Measurements from ENCODE around the gene NDUFS1. TPM values are rescaled to one million over a fixed set of nuclear protein-coding genes. Genes with fewer than 3 reads are reported as not detected.

Gene NDUFS1
- total and polyA plus RNA-seq, 2 of the 8 experiments (the other 6 are each of a cell fraction or from before 2014, with no cell fraction given): 42.1 to 97.0 TPM

DNA sequence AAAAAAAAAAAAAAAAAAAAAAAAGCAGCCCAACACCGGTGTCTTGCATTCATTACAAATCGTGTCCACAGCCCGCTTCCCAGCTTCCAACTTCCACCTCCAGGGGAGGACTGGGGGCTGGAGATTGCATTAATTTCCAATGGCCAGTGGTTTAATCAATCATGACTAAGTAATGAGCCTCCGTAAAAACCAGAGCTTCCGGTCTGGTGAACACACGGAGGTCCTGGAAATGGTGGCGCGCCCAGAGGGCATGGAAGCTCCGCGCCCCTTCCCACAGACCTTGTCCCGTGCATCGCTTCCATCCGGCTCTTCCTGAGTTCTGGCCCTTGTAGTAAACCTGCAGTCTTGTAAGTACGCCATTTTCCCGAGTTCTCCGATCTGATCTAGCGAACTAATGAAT is 44.1 kb upstream of the NDUFS1 start:
- Histone ChIP-seq H3K9ac (replicated peaks in 1 of 4; ENCODE audit: extremely low read depth in 1 of 4, low read depth in 3 of 4, low read length in 3 of 4) (no peak overlapping the region), H2BK15ac (ENCODE audit: low read length) (no peak overlapping the region), H3K79me1 (ENCODE audit: low read depth, low read length) (no peaks in the 10 kb centered on the region), H3K18ac (ENCODE audit: extremely low read depth, low read length) (no peak overlapping the region), H3K36me3 (ENCODE audit: control insufficient read depth in 2 of 4, insufficient read depth in 4 of 4, low read length in 3 of 4) (no peaks in the 10 kb centered on the region), H3K56ac (replicated peaks; ENCODE audit: insufficient read length, low read depth, low read length) (no peak overlapping the region), H3K4me3 (ENCODE audit: extremely low read depth in 1 of 4, insufficient read depth in 2 of 4, low read depth in 3 of 4, low read length in 4 of 4) (no peak overlapping the region), H4K5ac (ENCODE audit: insufficient read length, low read depth, low read length) (no peak overlapping the region), H2AK5ac (ENCODE audit: low read depth, low read length) (no peak overlapping the region), H2BK20ac (ENCODE audit: low read length) (no peak overlapping the region), H4K8ac (ENCODE audit: extremely low read depth, insufficient read depth, low read length) (no peak overlapping the region), H2BK5ac (ENCODE audit: low read depth, low read length) (no peak overlapping the region), H4K91ac (replicated peaks; ENCODE audit: insufficient read length, low read length) (no peak overlapping the region), H4K20me1 (replicated peaks in 1 of 2; ENCODE audit: control insufficient read depth in 1 of 2, insufficient read depth in 2 of 2, low read length in 2 of 2) (no peaks in the 10 kb centered on the region), H3K23ac (ENCODE audit: insufficient read length) (no peak overlapping the region), H3K4me1 (replicated peaks in 1 of 4; ENCODE audit: control insufficient read depth in 3 of 4, insufficient read depth in 4 of 4, low read length in 3 of 4) (no peaks in the 10 kb centered on the region; a peak in 1 of 7 replicates), H3K23me2 (ENCODE audit: low read depth, low read length) (no peaks in the 10 kb centered on the region), H2BK120ac (replicated peaks; ENCODE audit: low read depth, low read length) (no peak overlapping the region), H3K27me3 (replicated peaks in 1 of 4; ENCODE audit: control insufficient read depth in 3 of 4, extremely low read depth in 1 of 4, insufficient read depth in 3 of 4, low read length in 3 of 4) (no peaks in the 10 kb centered on the region), H3K9me3 (ENCODE audit: insufficient read depth in 2 of 2, low read depth in 1 of 2, low read length in 1 of 2) (no peaks in the 10 kb centered on the region), H3K4me2 (ENCODE audit: insufficient read depth in 1 of 2, low read depth in 2 of 2, low read length in 2 of 2) (no peak overlapping the region), H3K27ac (ENCODE audit: low read depth, low read length) (no peak overlapping the region), H2BK12ac (ENCODE audit: low read depth, low read length) (0 out of 2 replicates have a peak overlapping the region, but pooled peaks have one; percentile 39), H2AFZ (ENCODE audit: low read length) (no peak overlapping the region), H3K4ac (replicated peaks; ENCODE audit: insufficient read length, low read depth, low read length) (no peak overlapping the region), H3K79me2 (ENCODE audit: control insufficient read depth in 1 of 2, insufficient read depth in 2 of 2, low read length in 2 of 2) (no peaks in the 10 kb centered on the region), H3K14ac (ENCODE audit: insufficient read length) (no peak overlapping the region)
- WGBS, 2 experiments (ENCODE audit: extremely low coverage in 1 of 2, insufficient coverage in 1 of 2, insufficient read length in 1 of 2, insufficient replicate concordance in 2 of 2, low coverage in 1 of 2, low lambda C conversion rate in 2 of 2, missing lambda C conversion rate in 1 of 2): 95% methylated on average over 17 of the region's 17 CpGs; no CpG with 5 or more reads in 1 of the 2 experiments
- TF ChIP-seq POU5F1 (IDR thresholded peaks at IDR 0.05; ENCODE audit: low read depth, low read length): no peak
- TF ChIP-seq GTF2F1 (IDR thresholded peaks at IDR 0.05; ENCODE audit: borderline replicate concordance, low read depth, low read length): no peak
- no peak for TF ChIP-seq KDM4A (IDR thresholded peaks at IDR 0.05; ENCODE audit: low read depth, low read length, severe bottlenecking)
- TF ChIP-seq JUN (IDR thresholded peaks at IDR 0.05; ENCODE audit: low read depth, low read length): no peak
- no peak for TF ChIP-seq RAD21 (IDR thresholded peaks at IDR 0.05 in 1 of 2, conservative IDR thresholded peaks at IDR 0.05 in 1 of 2; ENCODE audit: low read depth in 2 of 2, low read length in 2 of 2)
- TF ChIP-seq CBX8 (IDR thresholded peaks at IDR 0.05; ENCODE audit: borderline replicate concordance, low read depth, low read length): no peak
- no peak for TF ChIP-seq CTBP2 (IDR thresholded peaks at IDR 0.05; ENCODE audit: borderline replicate concordance, insufficient read depth, insufficient read length, low read length)
- TF ChIP-seq CHD2 (IDR thresholded peaks at IDR 0.05; ENCODE audit: low read length): no peak
- TF ChIP-seq RFX5 (IDR thresholded peaks at IDR 0.05; ENCODE audit: borderline replicate concordance, low read depth, low read length): no peak
- no peak for TF ChIP-seq JUND (IDR thresholded peaks at IDR 0.05; ENCODE audit: low read length)
- TF ChIP-seq HDAC6 (IDR thresholded peaks at IDR 0.05; ENCODE audit: low read depth, low read length): no peak
- DNase-seq (ENCODE audit: low read depth in 1 of 2, low spot score in 2 of 2) (no peak), FAIRE-seq (no peak)
- ChIA-PET POLR2A (ENCODE audit: partially characterized antibody) (interaction anchor here (0.7 kb wide), 1 partner anchor 9 kb away, joined by 4 read pairs; a partner anchor contains a TSS), CTCF (ENCODE audit: partially characterized antibody) (interaction anchor here (0.6 to 1.3 kb wide), 5 partner anchors 15 to 661 kb away, joined by 3 to 7 read pairs (median 4); no protein-coding TSS in a partner anchor)

Measured in H1 (cell line).